ENCODE measurements around the gene MAEA.

The MAEA gene

GRCh38 chr4:1250527-1250812 lies 39.2 kb upstream of the MAEA start:
- DNase-seq, result no peak

GRCh38 chr4:1250921-1251772 lies 38.5 kb upstream of the MAEA start:
- DNase-seq, result no peak

GRCh38 chr4:1251773-1252066 lies 38.0 kb upstream of the MAEA start:
- DNase-seq, result no peak

- no peak for DNase-seq
Measured at GRCh38 chr4:1252928-1253492, 36.7 kb upstream of the MAEA start.

- no peak for DNase-seq
Measured at GRCh38 chr4:1253831-1254230, 35.9 kb upstream of the MAEA start.

- no peak for DNase-seq
Measured at GRCh38 chr4:1255151-1255550, 34.5 kb upstream of the MAEA start.

- DNase-seq, result no peak
Measured at GRCh38 chr4:1255699-1256098, 34.0 kb upstream of the MAEA start.

GRCh38 chr4:1258457-1258856 lies 31.2 kb upstream of the MAEA start:
- no peak for DNase-seq

GRCh38 chr4:1259966-1260365 lies 29.7 kb upstream of the MAEA start:
- DNase-seq, result no peak

- no peak for DNase-seq
Measured at GRCh38 chr4:1260418-1261106, 29.1 kb upstream of the MAEA start.

GRCh38 chr4:1261107-1261928 lies 28.4 kb upstream of the MAEA start:
- no peak for DNase-seq

GRCh38 chr4:1264942-1265341 lies 24.7 kb upstream of the MAEA start:
- no peak for DNase-seq

GRCh38 chr4:1265351-1265750 lies 24.3 kb upstream of the MAEA start:
- DNase-seq, result no peak

GRCh38 chr4:1266881-1267763 lies 22.6 kb upstream of the MAEA start:
- DNase-seq, result no peak

GRCh38 chr4:1269209-1269608 lies 20.5 kb upstream of the MAEA start:
- DNase-seq, result no peak

- DNase-seq, result no peak
Measured at GRCh38 chr4:1271686-1272085, 18.0 kb upstream of the MAEA start.

GRCh38 chr4:1274871-1275270 lies 14.8 kb upstream of the MAEA start:
- no peak for DNase-seq

- no peak for DNase-seq
Measured at GRCh38 chr4:1276984-1277383, 12.7 kb upstream of the MAEA start.

GRCh38 chr4:1277667-1278665 lies 11.7 kb upstream of the MAEA start:
- no peak for DNase-seq

GRCh38 chr4:1279253-1279652 lies 10.4 kb upstream of the MAEA start:
- no peak for DNase-seq

GRCh38 chr4:1283711-1284110 lies 6.0 kb upstream of the MAEA start:
- DNase-seq, result no peak

Measured in NCI-H748 treated with DMSO at 0.1 percent for 48 hours (cell line).